Nucleus accumbens (tissue), 56 donors: Measurements from ENCODE around the gene CCDC85B.
A peak's percentile ranks its signal among the peaks of the same experiment; 100 is the strongest.

ENCODE experiments used
- DNase-seq, 56 donors: peaks; one replicate each; lab custom pipeline; 2025; lab: John Stamatoyannopoulos, UW

CCDC85B gene

GRCh38 chr11:65899356-65900124 is 9.1 kb downstream of the CCDC85B start:
- DNase-seq: peak in 1 of 56 donors; percentile 44

DNA sequence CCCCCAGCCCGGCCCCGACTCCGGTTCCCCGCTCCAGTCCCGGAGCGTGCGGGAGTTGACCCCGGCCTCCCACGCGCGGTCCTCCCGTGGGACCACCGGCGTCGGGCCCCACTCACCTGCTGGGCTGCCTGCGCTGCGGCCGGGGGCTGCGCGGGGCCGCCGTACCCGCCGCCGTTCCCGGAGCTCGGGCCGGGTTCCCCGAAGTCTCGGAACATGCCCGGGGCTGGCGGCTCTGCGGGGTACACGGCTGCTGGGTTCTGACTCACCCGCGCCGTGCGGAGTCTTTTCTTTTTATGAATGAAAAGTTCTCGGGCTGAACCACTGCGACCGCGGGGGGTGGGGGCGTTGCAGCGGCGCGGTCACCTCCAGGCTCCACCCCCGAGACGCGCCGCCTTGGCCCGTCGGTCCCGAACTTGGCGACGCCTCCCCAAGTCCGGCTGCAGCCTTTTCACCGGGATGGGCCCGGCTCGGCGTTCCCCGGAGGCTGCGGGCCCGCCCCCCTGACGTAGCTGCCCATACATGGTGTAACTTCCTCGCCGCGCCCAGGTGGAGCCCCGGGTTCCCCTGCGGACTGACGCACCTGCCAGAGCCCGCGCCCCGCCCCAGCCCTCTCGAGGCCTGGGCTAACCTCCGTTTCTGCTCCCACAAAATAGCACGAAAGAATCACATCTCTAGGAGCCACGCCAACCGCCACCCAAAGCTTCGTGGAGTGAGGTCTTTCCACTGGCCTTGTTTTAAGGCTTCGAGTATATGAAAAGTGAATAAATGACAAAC is 9.8 kb downstream of the CCDC85B start, which contains the start of gene FOSL1:
FOSL1 (minus strand) TSS at position 264 of the 774 bp plus-strand sequence; CDS start at position 215, 49 bp downstream.
- DNase-seq: peak in 45 of 56 donors; percentile 15 to 95 (median 50)

DNA sequence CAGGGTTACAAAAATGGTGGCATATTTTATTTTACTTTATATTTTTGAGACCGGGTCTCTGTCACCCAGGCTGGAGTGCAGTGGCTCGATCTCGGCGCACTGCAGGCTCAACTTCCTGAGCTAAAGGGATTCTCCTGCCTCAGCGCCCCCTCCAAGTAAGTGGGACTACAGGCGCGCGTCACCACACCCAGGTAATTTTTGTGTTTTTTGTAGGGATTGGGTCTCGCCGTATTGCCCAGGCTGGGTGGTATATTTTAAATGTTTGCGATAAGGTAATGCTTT is 10.4 kb downstream of the CCDC85B start:
- no peak for DNase-seq

GRCh38 chr11:65903068-65903481 is 12.6 kb downstream of the CCDC85B start:
- no peak for DNase-seq

GRCh38 chr11:65903715-65904114 is 13.2 kb downstream of the CCDC85B start:
- DNase-seq: no peak

GRCh38 chr11:65906602-65907001 is 16.1 kb downstream of the CCDC85B start:
- no peak for DNase-seq

- DNase-seq: no peak
Observed at GRCh38 chr11:65907878-65908277, 17.4 kb downstream of the CCDC85B start.

DNA sequence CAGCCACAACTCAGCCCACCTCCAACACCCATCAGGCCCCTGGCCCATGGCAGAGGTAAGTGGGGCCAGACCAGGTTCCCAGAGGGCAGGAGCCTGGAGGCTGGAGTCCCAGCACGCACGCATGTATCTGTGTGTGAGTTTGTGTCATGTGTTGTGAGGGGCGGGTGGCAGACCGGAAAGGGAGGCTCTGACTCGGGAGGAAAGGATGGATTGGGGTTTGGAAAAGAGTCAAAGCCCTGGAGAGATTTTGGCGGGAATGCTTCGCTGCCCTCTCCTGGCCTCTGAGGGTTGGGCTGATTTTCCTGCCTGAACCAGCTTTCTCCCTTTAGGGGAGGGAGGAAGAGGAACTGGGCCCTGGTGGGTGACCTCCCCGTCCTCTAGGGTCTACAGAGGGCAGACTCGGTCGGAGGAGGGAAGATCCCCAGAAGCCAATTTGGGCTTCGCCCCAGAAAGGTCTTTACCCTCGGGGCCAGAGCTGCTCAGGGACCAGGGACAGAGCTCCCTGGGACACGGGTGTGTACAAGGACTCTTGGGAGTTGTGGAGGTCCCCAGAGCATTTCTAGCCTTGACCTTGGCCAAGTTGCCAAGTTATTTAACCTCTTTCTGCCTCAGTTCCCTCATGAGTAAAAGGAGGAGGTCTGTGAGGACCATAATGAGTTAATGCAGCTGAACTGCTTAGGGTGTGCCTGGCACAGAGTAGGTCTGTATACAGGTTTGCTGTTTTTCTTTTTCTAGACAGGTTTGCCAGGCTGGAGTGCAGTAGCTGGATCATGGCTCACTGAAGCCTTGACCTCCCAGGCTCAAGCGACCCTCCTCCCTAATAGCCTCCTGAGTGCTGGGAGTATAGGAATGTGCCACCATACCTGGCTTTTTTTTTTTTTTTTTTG is 21.5 kb downstream of the CCDC85B start:
- DNase-seq: peak in 1 of 56 donors; percentile 6

DNA sequence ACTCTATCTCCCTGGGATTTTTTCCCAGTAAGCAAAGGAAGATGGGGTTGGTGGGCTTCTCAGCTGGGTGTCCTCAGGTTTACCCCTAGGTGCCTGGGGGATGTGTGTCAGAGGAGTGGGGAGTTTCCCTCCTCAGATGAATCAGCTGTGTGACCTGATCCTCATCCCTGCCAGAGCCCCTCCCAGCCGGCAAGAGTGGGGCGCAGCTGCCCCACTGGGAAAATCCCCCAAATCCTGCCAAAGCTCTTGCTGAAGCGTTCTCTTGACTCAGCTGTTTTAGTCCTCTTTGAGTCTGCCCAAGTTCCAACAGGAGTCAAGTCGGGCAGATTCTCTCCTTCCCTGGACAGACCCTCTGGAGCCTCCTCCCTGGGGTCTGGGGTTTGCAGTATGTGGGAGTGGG is 22.4 kb downstream of the CCDC85B start:
- DNase-seq: no peak

- DNase-seq: no peak
Observed at GRCh38 chr11:65915101-65915820, 24.8 kb downstream of the CCDC85B start.

- DNase-seq: peak in 28 of 56 donors; percentile 8 to 81 (median 28)
Observed at GRCh38 chr11:65915821-65916251, 25.4 kb downstream of the CCDC85B start.

DNA sequence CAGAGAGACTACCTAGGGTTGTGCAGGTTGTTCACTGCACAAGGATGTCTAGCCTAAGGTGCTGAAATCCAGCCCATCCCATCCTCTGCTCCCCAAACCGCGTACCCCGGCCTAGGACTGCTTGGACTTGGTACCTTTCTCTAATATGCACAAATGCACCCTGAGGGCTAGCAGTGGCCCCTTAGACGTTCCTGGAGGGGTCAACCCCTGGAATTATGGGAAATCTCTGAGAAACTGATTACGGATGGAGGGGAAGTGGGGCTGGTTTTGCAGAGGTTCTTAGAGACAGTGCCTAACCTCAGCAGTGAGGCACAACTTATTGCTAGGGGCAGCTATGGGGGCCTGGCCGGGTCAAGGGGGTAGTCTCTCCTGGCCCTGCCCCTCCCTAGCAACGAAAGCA is 25.9 kb downstream of the CCDC85B start:
- no peak for DNase-seq

DNA sequence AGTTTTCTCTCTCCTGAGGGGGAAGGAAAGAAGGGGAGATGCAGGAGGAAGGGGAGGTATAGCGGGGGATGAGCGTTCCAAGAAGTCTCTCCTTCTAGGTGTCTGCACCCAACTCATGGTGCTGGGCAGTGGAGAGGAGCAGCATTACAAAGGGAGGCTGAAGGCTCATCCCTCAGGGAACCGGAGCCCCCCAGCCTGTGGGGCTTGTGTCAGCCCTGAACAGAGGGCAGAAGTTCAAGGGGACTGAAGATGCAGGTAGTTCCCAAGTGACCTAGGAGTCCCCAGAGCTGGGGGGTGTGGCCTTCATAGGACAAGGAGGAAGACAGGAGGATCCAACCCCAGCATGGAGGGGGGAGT is 26.6 kb downstream of the CCDC85B start:
- DNase-seq: no peak

DNA sequence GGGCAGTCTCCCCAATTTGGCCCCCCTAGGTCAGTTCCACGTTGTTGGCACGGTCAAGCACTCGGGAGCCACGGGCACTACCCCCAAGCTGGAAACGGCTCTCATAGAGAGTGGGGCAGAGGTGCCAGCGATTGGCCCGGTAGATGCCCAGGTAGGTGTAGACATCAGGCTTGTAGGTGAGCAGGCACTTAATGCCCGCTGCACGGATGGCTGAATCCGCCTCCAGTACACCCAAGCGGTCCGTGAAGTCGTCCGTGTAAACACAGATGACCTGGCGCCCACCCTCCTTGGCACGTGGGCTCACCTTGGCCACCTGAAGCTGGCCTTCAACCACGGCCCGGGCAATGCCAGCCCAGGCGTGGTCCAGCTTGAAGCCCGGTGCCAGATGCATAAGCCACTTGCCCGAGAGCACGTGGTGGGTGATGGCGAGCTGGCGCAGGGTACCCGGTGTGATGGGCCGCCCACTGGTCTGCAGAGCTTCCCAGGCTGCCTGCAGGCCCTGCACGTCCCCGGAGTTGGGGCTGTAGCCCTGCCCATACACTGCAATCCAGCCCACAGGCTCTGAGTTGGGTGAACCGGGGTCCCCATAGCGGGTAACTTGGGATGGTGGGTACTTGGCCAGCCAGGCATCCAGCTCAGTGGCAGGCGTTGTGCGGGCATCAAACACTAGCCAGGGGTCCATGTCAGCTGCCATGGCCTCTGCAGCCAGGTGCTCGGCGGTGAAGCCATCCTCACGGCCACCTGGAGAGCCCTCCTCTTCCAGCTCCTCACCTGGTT is 27.1 kb downstream of the CCDC85B start:
- DNase-seq: no peak

DNA sequence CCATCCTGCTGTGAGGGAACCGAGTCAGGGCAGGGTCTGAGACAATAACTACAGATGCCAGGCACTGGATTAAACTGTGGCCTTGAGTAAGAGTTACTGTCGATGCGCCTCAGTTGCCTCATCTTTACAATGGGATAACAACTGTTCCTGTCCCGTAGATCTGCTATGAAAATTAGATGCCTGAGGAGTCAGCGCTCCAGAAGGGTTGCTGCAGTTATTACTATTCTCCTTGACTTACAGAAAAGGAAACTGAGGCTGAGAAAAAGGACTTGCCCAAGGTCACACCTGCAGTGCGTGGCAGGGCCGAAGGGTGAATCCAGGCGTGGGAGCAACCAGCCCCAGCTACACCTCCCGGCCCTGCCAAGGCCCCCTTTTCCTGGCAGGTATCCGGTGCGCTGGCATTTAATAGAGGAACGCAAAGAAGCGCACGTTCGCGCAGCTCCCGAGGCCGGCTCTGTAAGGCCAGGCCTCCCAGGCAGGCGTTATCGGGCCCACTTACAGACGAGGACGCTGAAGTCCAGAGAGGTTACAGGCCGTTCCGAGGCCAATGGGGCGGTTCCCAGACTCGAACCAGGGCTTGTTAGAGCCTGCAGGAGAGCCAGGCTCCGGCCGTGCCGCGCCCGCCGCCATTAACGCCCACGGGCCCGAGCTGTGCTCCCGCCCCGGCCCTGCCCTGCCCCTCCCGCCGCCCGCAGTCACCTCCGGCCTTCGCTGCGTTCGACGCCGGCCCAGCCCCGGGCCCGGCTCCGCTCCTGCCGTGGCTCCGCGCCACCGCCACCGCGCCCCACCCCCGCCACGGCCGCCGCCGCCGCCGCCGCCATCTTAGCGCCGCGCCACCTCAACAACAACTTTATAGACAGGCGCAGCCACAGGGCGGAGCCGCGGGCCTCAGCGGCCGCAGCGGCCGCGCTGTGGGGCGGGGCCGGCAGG is 28.0 kb downstream of the CCDC85B start, which contains the start of gene C11orf68:
C11orf68 (minus strand) TSS at position 852 of the 930 bp plus-strand sequence; CDS start at position 821, 31 bp downstream.
- DNase-seq: peak in 4 of 56 donors; percentile 42 to 62 (median 52)

DNA sequence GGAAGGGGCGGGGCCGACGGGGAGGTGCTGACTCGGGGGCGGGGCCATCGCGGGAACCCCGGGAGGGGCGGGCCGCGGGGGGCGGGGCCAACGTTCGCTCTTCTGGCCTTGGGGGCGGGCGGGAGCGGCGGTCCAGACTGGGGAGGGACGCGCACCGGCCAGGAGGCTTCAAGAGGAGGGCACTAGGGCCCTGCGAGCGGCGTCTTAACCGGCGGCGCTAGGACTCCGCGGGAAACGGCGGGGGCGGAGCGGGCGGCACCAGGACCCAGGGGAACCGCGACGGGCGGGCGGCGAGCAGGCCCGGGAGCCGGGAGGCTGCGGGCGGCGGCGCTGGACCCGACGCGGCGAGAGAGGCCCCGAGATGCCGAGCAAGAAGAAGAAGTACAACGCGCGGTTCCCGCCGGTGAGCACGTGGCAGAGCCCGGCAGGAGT is 28.7 kb downstream of the CCDC85B start, which contains the start of gene DRAP1:
DRAP1 (plus strand) TSS at position 286 of the 432 bp plus-strand sequence; CDS start at position 362, 76 bp downstream.
- DNase-seq: peak; percentile 76 to 100 (median 98)

DNA sequence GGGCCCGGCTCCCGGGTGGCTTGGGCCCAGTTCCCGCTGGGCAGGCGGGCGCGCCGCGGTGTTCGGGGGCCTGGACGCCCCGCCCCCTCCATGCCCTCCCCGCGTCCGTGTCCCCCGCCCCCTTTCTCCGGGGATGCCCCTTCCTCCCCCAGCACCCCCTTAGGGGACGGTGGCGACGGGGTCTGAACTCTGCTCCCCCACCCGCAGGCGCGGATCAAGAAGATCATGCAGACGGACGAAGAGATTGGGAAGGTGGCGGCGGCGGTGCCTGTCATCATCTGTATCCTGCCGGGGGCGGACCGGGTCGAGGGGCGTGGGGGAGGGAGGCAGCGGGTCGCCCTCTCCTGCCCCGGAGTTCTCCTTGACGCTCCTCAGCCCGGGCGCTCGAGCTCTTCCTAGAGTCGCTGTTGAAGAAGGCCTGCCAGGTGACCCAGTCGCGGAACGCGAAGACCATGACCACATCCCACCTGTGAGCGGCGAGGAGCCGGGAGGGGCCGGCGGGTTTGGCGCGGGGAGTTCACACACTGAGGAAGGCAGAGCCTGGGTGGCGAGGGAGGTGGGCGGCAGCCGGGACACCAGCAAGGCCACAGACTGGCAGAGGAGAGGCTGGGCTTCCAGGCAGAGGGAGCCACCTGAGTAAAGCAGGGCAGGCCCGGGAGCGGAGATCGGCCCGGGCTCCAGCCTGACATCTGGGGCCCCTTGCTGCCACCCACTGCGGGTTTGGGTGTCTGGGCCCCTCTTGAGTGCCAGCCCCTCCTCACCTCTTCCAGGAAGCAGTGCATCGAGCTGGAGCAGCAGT is 29.3 kb downstream of the CCDC85B start:
- DNase-seq: peak in 21 of 56 donors; percentile 31 to 65 (median 49)
